ENCODE measurements around the gene AFF3.

DNA sequence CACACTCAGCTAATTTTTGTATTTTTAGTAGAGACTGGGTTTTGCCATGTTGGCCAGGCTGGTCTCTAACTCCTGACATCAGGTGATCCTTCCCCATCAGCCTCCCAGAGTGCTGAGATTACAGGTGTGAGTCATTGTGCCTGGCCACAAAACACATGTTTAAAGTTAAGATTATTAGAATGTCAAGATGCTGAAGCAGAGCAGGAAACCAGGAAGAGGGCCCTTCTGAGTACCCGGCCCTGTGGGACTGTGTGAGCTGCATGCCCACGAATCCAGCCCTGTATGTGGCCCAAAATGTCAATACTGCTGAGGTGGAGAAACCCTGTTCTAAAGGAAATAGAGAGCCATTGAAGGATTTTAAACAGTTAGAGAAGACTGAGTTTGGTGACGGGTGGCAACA, 621.6 kb downstream of the AFF3 start:
- TF ChIP-seq EP300 (IDR thresholded peaks at IDR 0.05; ENCODE audit: borderline replicate concordance) (no peak), MAX (IDR thresholded peaks at IDR 0.05) (no peak), TAF1 (IDR thresholded peaks at IDR 0.05; ENCODE audit: low read depth) (no peak), RAD21 (IDR thresholded peaks at IDR 0.05; ENCODE audit: low read depth) (no peak), CEBPB (IDR thresholded peaks at IDR 0.05) (no peak), CREB1 (IDR thresholded peaks at IDR 0.05; ENCODE audit: low read depth) (no peak), EGR1 (IDR thresholded peaks at IDR 0.05) (no peak), YY1 (IDR thresholded peaks at IDR 0.05; ENCODE audit: low read depth) (no peak), NFIC (IDR thresholded peaks at IDR 0.05) (no peak), ZBTB7A (IDR thresholded peaks at IDR 0.05; ENCODE audit: low read depth) (no peak), FOXM1 (IDR thresholded peaks at IDR 0.05; ENCODE audit: borderline replicate concordance, low read depth) (no peak), TCF12 (IDR thresholded peaks at IDR 0.05; ENCODE audit: low read depth) (no peak), TEAD4 (IDR thresholded peaks at IDR 0.05) (no peak)
- TF ChIP-seq, protein P1, sequence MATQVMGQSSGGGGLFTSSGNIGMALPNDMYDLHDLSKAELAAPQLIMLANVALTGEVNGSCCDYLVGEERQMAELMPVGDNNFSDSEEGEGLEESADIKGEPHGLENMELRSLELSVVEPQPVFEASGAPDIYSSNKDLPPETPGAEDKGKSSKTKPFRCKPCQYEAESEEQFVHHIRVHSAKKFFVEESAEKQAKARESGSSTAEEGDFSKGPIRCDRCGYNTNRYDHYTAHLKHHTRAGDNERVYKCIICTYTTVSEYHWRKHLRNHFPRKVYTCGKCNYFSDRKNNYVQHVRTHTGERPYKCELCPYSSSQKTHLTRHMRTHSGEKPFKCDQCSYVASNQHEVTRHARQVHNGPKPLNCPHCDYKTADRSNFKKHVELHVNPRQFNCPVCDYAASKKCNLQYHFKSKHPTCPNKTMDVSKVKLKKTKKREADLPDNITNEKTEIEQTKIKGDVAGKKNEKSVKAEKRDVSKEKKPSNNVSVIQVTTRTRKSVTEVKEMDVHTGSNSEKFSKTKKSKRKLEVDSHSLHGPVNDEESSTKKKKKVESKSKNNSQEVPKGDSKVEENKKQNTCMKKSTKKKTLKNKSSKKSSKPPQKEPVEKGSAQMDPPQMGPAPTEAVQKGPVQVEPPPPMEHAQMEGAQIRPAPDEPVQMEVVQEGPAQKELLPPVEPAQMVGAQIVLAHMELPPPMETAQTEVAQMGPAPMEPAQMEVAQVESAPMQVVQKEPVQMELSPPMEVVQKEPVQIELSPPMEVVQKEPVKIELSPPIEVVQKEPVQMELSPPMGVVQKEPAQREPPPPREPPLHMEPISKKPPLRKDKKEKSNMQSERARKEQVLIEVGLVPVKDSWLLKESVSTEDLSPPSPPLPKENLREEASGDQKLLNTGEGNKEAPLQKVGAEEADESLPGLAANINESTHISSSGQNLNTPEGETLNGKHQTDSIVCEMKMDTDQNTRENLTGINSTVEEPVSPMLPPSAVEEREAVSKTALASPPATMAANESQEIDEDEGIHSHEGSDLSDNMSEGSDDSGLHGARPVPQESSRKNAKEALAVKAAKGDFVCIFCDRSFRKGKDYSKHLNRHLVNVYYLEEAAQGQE (IDR thresholded peaks at IDR 0.05; ENCODE audit: low read depth), result no peak

All from Ishikawa (cell line).